ENCODE measurements around the gene OR6K2.

Gene OR6K2

GRCh38 chr1:158675563-158676323 lies 24.7 kb downstream of the OR6K2 start:
- no peak for TF ChIP-seq PKNOX1 (IDR thresholded peaks at IDR 0.05)
- ChIA-PET CTCF (no interaction called here), POLR2A (no interaction called here)
- no peak for DNase-seq (ENCODE audit: extremely low spot score)

- ChIA-PET CTCF (no interaction called here), POLR2A (no interaction called here)
- no peak for TF ChIP-seq FOXK2 (IDR thresholded peaks at IDR 0.05)
- no peak for TF ChIP-seq CTBP1 (IDR thresholded peaks at IDR 0.05; ENCODE audit: borderline replicate concordance)
- TF ChIP-seq LEF1 (IDR thresholded peaks at IDR 0.05; ENCODE audit: borderline replicate concordance): no peak
- no peak for TF ChIP-seq SUZ12 (IDR thresholded peaks at IDR 0.05)
- no peak for DNase-seq (ENCODE audit: extremely low spot score)
Observed at GRCh38 chr1:158674302-158674701, 26.1 kb downstream of the OR6K2 start.

- no peak for TF ChIP-seq CTBP1 (IDR thresholded peaks at IDR 0.05; ENCODE audit: borderline replicate concordance)
- TF ChIP-seq TARDBP (IDR thresholded peaks at IDR 0.05): no peak
- TF ChIP-seq LEF1 (IDR thresholded peaks at IDR 0.05; ENCODE audit: borderline replicate concordance): no peak
- TF ChIP-seq ZNF384 (IDR thresholded peaks at IDR 0.05): no peak
- TF ChIP-seq ELF4 (IDR thresholded peaks at IDR 0.05): no peak
- TF ChIP-seq L3MBTL2 (conservative IDR thresholded peaks at IDR 0.05): no peak
- no peak for TF ChIP-seq HDGF (IDR thresholded peaks at IDR 0.05; ENCODE audit: borderline replicate concordance)
- no peak for TF ChIP-seq ARNT (IDR thresholded peaks at IDR 0.05)
- no peak for TF ChIP-seq SP1 (IDR thresholded peaks at IDR 0.05)
- no peak for TF ChIP-seq BHLHE40 (IDR thresholded peaks at IDR 0.05; ENCODE audit: borderline replicate concordance)
- no peak for TF ChIP-seq NFRKB (IDR thresholded peaks at IDR 0.05)
- no peak for TF ChIP-seq SUZ12 (IDR thresholded peaks at IDR 0.05)
- ChIA-PET CTCF (no interaction called here), POLR2A (no interaction called here)
- no peak for DNase-seq (ENCODE audit: extremely low spot score)
Observed at GRCh38 chr1:158666037-158666436, 34.4 kb downstream of the OR6K2 start.

- POLR2A ChIA-PET: no interaction called here
- CTCF ChIA-PET: no interaction called here
- TF ChIP-seq FOXK2 (IDR thresholded peaks at IDR 0.05): no peak
- no peak for TF ChIP-seq HDGF (IDR thresholded peaks at IDR 0.05; ENCODE audit: borderline replicate concordance)
- no peak for TF ChIP-seq CTBP1 (IDR thresholded peaks at IDR 0.05; ENCODE audit: borderline replicate concordance)
- TF ChIP-seq FOXA1 (IDR thresholded peaks at IDR 0.05): no peak
- TF ChIP-seq ARNT (IDR thresholded peaks at IDR 0.05): no peak
- no peak for TF ChIP-seq BHLHE40 (IDR thresholded peaks at IDR 0.05; ENCODE audit: borderline replicate concordance)
- no peak for DNase-seq (ENCODE audit: extremely low spot score)
Observed at GRCh38 chr1:158654571-158654970, 45.9 kb downstream of the OR6K2 start.

GRCh38 chr1:158654086-158654485 lies 46.4 kb downstream of the OR6K2 start:
- DNase-seq (ENCODE audit: extremely low spot score): no peak
- ChIA-PET CTCF (no interaction called here), POLR2A (no interaction called here)
- TF ChIP-seq SP1 (IDR thresholded peaks at IDR 0.05): no peak
- TF ChIP-seq TARDBP (IDR thresholded peaks at IDR 0.05): no peak
- no peak for TF ChIP-seq BHLHE40 (IDR thresholded peaks at IDR 0.05; ENCODE audit: borderline replicate concordance)
- TF ChIP-seq LEF1 (IDR thresholded peaks at IDR 0.05; ENCODE audit: borderline replicate concordance): no peak
- no peak for TF ChIP-seq FOXK2 (IDR thresholded peaks at IDR 0.05)
- TF ChIP-seq ZNF384 (IDR thresholded peaks at IDR 0.05): no peak
- no peak for TF ChIP-seq ARNT (IDR thresholded peaks at IDR 0.05)

GRCh38 chr1:158652721-158653334 lies 47.6 kb downstream of the OR6K2 start:
- ChIA-PET POLR2A (no interaction called here), CTCF (no interaction called here)
- no peak for DNase-seq (ENCODE audit: extremely low spot score)
- TF ChIP-seq SUZ12 (IDR thresholded peaks at IDR 0.05): no peak
- TF ChIP-seq FOXK2 (IDR thresholded peaks at IDR 0.05): no peak
- no peak for TF ChIP-seq NFRKB (IDR thresholded peaks at IDR 0.05)
- TF ChIP-seq L3MBTL2 (conservative IDR thresholded peaks at IDR 0.05): no peak
- TF ChIP-seq ARNT (IDR thresholded peaks at IDR 0.05): no peak
- no peak for TF ChIP-seq FOXA1 (IDR thresholded peaks at IDR 0.05)
- no peak for TF ChIP-seq ZNF384 (IDR thresholded peaks at IDR 0.05)

All from HEK293T (cell line).